Esophagus squamous epithelium (tissue), 5 donors: ENCODE results near the gene CGB5. TPM values are rescaled to one million over a fixed set of nuclear protein-coding genes. Genes with fewer than 3 reads are reported as not detected.
"Not testable (repeated sequence)": the region's sequence is repeated elsewhere in the genome, so short reads cannot be mapped to it uniquely, and the experiment has no call there.

Experiments used
- DNase-seq: peaks from one replicate; lab custom pipeline; 2025; lab: John Stamatoyannopoulos, UW
- H3K27ac ChIP-seq, 4 donors: fragments of 200-600 bp; sonication (generic); one replicate each; pipeline ENCODE4 v1.5.1; 2016 to 2019; ENCODE audit warnings: mild to moderate bottlenecking in 1 of 4
- H3K27me3 ChIP-seq, 4 donors: fragments of 200-600 bp; sonication (generic); 1 replicate in 3 of 4; 2 replicates in 1 of 4; pipeline versions ENCODE4 v1.5.1 to v1.6.0; 2017 to 2021; ENCODE audit warnings: antibody characterized with exemption in 1 of 4
- H3K36me3 ChIP-seq, 3 donors: fragments of 200-600 bp; sonication (generic); one replicate each; pipeline ENCODE4 v1.5.1; 2016 to 2019
- H3K4me1 ChIP-seq, 3 donors: fragments of 200-600 bp; sonication (generic); one replicate each; pipeline ENCODE4 v1.5.1; 2017 to 2019
- H3K4me3 ChIP-seq, 4 donors: fragments of 200-600 bp; sonication (generic); 1 replicate in 3 of 4; 2 replicates in 1 of 4; pipeline ENCODE4 v1.5.1; 2016 to 2019; ENCODE audit warnings: mild to moderate bottlenecking in 2 of 4, moderate library complexity in 1 of 4
- H3K9me3 ChIP-seq, 3 donors: fragments of 200-600 bp; sonication (generic); one replicate each; pipeline ENCODE4 v1.5.1; 2016 to 2019
- POLR2A ChIP-seq, 4 donors: fragments of 450-650 bp; IDR thresholded peaks; one replicate each; pipeline ENCODE4 v1.6.1; 2017; ENCODE audit warnings: antibody characterized with exemption in 4 of 4, mild to moderate bottlenecking in 4 of 4, moderate library complexity in 3 of 4
- WGBS, 2 donors: methylation state at CpG; one replicate each; pipeline ENCODE4 v1.1.5; 2018; 5-methylcytosine and 5-hydroxymethylcytosine counted together
- intact Hi-C: fragments of 100-400 bp; cut with DNase I; formaldehyde crosslinking; loops from one replicate; pipeline ENCODE4 v1.15.0; 2022
- total RNA-seq, 4 donors: library from RNA; depleted of rRNA; stranded (reverse); fragments of >200 nt; gene quantifications; one replicate each; pipeline ENCODE4 v1.1.0, GENCODE V29; 2016
- TF ChIP-seq, protein P1 (sequence below), 6 experiments: fragments of 450-650 bp in 4 of 6; fragments of 200-600 bp in 2 of 6; sonication (generic) in 2 of 6; IDR thresholded peaks; one replicate each; pipeline ENCODE4 v1.5.1; 2016 to 2019; ENCODE audit warnings: antibody characterized with exemption in 6 of 6, mild to moderate bottlenecking in 4 of 6, moderate library complexity in 4 of 6
- donor health status: DM: yes; HTN: yes; CAD: no.

CGB5 gene
- total RNA-seq, 4 donors from 2014 or later, result 2.4 TPM; not detected in 3

DNA sequence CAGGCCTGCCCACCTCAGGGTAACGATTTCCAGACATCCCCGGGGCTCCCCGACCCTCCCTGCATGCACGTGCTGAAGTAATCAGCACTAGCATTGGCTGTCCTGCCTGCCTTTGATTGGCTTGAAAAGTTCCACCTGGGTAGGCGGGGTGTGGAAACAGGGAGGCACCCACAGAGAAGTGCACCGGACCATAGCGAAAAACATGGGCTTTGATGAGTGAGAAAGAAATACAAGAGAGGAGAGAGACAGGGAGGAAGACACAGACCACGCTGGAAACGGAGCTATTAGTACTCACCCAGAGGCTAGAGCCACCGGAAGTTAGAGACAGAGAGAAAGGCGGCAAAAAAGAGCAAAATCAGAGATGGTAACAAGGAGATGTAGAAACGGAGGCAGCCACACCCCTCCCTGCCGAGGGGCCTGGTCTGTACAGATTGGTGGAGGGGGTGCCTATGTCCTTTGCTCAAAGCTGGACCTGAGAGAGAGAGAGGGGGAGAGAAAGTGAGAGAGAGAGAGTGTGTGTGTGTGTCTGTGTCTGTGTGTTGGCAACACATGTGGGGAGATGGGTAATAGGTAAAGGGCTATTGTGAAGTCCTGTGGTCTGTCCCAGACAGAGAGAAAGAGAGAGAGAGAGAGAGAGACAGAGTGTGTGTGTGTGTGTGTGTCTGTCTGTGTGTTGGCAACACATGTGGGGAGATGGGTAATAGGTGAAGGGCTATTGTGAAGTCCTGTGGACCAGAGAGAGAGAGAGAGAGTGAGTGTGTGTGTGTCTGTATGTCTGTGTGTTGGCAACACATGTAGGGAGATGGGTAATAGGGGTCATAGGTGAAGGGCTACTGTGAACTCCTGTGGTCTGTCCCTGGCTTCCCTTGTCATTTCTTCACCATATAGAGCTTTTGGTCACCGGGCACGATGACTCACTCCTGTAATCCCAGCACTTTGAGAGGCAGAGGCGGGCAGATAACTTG, 22.4 kb upstream of the CGB5 start:
- intact Hi-C loops, result no loop called here
- TF ChIP-seq POLR2A (IDR thresholded peaks at IDR 0.05), result no peak
- TF ChIP-seq, protein P1, sequence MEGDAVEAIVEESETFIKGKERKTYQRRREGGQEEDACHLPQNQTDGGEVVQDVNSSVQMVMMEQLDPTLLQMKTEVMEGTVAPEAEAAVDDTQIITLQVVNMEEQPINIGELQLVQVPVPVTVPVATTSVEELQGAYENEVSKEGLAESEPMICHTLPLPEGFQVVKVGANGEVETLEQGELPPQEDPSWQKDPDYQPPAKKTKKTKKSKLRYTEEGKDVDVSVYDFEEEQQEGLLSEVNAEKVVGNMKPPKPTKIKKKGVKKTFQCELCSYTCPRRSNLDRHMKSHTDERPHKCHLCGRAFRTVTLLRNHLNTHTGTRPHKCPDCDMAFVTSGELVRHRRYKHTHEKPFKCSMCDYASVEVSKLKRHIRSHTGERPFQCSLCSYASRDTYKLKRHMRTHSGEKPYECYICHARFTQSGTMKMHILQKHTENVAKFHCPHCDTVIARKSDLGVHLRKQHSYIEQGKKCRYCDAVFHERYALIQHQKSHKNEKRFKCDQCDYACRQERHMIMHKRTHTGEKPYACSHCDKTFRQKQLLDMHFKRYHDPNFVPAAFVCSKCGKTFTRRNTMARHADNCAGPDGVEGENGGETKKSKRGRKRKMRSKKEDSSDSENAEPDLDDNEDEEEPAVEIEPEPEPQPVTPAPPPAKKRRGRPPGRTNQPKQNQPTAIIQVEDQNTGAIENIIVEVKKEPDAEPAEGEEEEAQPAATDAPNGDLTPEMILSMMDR (IDR thresholded peaks at IDR 0.05), result no peak
- no peaks in the 10 kb centered on the region for H3K9me3 ChIP-seq
- peaks cover 0 to 7% (median 2%) of the 10 kb centered on the region in 3 donors for H3K36me3 ChIP-seq
- no peak for DNase-seq
- H3K27ac ChIP-seq, result no peak overlapping the region
- H3K4me3 ChIP-seq, result no peak overlapping the region
- WGBS, 2 donors, result 19 to 34% methylated on average over 12 to 13 of the region's 16 CpGs
- H3K27me3 ChIP-seq, result peaks cover 0 to 41% (median 0%) of the 10 kb centered on the region in 4 donors
- H3K4me1 ChIP-seq, result peaks cover 0 to 35% (median 20%) of the 10 kb centered on the region in 3 donors

DNA sequence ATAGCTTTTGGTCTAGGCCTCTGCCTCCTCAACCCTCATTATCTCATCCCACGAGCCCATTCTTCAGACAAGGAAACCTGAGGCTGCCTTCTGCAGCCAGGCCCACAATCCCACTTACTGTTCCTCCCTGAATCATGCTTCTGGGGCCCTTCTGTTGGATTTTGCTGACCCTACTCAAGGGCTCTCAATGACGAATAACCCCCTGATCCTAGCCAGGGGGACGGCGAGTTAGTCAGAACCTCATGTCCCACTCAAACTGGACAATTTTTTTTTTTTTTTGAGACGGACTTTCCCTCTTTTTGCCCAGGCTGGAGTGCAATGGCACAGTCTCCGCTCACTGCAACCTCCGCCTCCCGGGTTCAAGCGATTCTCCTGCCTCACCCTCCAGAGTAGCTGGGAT, 21.5 kb upstream of the CGB5 start:
- WGBS, 2 donors, result 88 to 89% methylated on average over 9 of the region's 9 CpGs
- TF ChIP-seq, protein P1 (IDR thresholded peaks at IDR 0.05), result no peak
- TF ChIP-seq POLR2A (IDR thresholded peaks at IDR 0.05), result no peak
- no peak for DNase-seq
- Histone ChIP-seq H3K9me3 (no peaks in the 10 kb centered on the region), H3K4me3 (no peak overlapping the region), H3K27me3 (peaks cover 0 to 40% (median 0%) of the 10 kb centered on the region in 4 donors), H3K27ac (no peak overlapping the region), H3K4me1 (peaks cover 0 to 34% (median 20%) of the 10 kb centered on the region in 3 donors), H3K36me3 (no peaks in the 10 kb centered on the region)
- intact Hi-C loops, result no loop called here

DNA sequence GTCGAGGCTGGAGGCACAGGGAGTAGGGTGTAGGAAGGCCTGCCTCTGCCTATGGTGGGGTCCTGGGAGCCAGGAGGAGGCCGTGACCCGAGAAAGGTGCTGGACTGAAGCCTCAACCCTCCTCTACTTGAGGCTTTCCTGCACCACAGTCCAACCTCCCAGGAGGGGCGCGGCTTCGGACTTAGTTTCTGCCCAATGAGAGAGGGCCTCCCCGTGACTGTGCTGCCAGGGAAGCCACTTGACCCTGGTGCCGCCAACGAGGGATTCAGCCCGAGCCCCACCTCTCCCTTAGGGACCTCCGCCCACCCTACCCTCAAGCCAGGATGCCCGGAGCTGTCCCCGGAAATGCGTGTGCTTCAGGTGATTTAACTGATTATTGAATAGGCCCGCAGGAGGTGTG, 19.4 kb upstream of the CGB5 start, which contains the start of gene CGB3:
CGB3 (minus strand) TSS at position 101 of the 400 bp plus-strand sequence. CDS start 362 bp downstream, outside the sequence.
- no CpG with 5 or more reads among the region's 15 CpGs for WGBS, 2 donors
- H3K4me1 ChIP-seq, result peaks cover 0 to 13% (median 4%) of the 10 kb centered on the region in 3 donors
- DNase-seq, H3K9me3 ChIP-seq, intact Hi-C loops, H3K4me3 ChIP-seq, H3K27ac ChIP-seq, H3K36me3 ChIP-seq: not testable (repeated sequence)
- peaks cover 0 to 20% (median 0%) of the 10 kb centered on the region in 4 donors for H3K27me3 ChIP-seq

DNA sequence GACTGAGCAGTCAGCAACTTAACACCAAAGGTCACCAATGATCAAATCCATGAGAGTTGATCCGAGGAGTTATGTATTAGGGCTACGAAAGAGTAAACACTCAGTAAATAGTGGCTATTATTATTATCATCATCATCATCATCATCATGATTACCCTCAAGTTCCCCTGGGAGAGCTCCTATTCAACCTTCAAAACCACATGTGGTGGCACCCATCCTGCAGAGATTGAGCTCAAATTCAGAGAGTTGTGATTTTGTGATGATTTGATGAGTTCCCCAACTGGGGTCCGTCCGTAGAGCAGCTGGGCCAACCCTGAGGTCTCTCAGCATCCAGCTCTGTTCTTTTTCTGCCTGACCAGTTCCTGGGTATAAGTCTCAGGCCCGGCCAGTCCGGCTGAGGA, 18.6 kb upstream of the CGB5 start:
- H3K27ac ChIP-seq, DNase-seq, H3K4me1 ChIP-seq, H3K9me3 ChIP-seq, intact Hi-C loops, H3K36me3 ChIP-seq, H3K4me3 ChIP-seq: not testable (repeated sequence)
- WGBS, 2 donors, result 65 to 72% methylated on average over 2 to 4 of the region's 6 CpGs
- H3K27me3 ChIP-seq, result peaks cover 0 to 11% (median 0%) of the 10 kb centered on the region in 4 donors

DNA sequence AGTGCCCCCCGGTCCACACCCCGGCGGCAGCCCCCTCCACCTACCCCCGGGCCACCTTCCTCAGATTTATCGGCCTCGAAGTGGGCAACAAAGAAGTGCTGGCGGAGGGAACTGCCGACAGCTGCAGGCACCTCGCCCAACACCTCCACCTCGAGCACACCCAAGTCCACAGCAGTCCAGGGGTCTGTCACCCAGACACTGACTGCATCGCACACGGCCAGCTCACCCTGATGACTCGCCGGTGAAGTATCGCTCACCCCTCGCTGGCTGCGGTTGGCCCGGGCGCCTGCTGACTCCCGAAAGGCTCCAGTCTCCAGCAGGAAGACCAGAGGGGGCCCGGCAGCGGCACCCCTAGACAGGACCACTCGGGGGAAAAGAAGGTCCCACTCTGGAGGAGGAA, 18.0 kb upstream of the CGB5 start:
- intact Hi-C loops, H3K27ac ChIP-seq, H3K4me3 ChIP-seq, H3K4me1 ChIP-seq, H3K36me3 ChIP-seq, H3K9me3 ChIP-seq, H3K27me3 ChIP-seq, DNase-seq: not testable (repeated sequence)
- 47% methylated on average over 3 of the region's 23 CpGs; no CpG with 5 or more reads in 1 of the 2 donors for whole genome bisulfite sequencing, 2 donors

DNA sequence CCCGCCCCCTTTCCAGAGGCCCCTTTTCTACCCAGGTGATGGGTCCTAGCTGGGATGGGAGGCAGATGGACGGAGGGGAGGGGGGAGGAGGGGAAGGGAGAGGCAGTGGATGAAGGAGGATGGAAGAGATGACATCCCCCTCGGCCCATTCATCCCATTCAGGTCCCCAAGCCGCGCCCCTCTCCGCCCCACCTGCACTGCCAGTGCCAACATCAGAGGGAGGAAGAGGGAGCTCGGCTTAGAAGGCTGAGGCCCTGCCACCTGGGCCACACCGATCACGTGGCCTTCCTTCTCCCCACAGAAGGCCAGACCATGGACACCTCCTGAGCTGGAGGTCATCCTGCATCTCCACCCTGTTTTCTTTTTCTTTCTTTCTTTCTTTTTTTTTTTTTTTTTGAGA, 15.0 kb upstream of the CGB5 start:
- H3K9me3 ChIP-seq, H3K36me3 ChIP-seq, DNase-seq, H3K4me3 ChIP-seq, H3K4me1 ChIP-seq, H3K27ac ChIP-seq, intact Hi-C loops: not testable (repeated sequence)
- peaks cover 0 to 12% (median 0%) of the 10 kb centered on the region in 4 donors for H3K27me3 ChIP-seq
- 80 to 84% methylated on average over 5 to 7 of the region's 9 CpGs for WGBS, 2 donors

DNA sequence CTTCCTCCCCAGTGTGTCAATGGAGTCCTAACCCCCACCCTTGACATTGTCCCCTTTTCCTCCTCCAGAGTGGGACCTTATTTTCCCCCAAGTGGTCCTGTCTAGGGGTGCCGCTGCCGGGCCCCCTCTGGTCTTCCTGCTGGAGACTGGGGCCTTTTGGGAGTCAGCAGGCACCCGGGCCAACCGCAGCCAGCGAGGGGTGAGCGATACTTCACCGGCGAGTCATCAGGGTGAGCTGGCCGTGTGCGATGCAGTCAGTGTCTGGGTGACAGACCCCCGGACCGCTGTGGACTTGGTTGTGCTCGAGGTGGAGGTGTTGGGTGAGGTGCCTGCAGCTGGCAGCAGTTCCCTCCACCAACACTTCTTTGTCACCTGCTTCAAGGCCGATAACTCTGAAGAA, 13.9 kb upstream of the CGB5 start:
- H3K36me3 ChIP-seq, H3K9me3 ChIP-seq, H3K27ac ChIP-seq, H3K4me1 ChIP-seq, intact Hi-C loops, H3K4me3 ChIP-seq, DNase-seq: not testable (repeated sequence)
- WGBS, 2 donors, result 75 to 76% methylated on average over 4 of the region's 14 CpGs
- peaks cover 0 to 12% (median 0%) of the 10 kb centered on the region in 4 donors for H3K27me3 ChIP-seq

DNA sequence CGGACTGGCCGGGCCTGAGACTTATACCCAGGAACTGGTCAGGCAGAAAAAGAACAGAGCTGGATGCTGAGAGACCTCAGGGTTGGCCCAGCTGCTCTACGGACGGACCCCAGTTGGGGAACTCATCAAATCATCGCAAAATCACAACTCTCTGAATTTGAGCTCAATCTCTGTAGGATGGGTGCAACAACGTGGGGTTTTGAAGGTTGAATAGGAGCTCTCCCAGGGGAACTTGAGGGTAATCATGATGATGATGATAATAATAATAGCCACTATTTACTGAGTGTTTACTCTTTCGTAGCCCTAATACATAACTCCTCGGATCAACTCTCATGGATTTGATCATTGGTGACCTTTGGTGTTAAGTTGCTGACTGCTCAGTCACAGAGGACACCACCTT, 13.3 kb upstream of the CGB5 start:
- H3K4me1 ChIP-seq, H3K36me3 ChIP-seq, intact Hi-C loops, H3K9me3 ChIP-seq, H3K4me3 ChIP-seq, H3K27ac ChIP-seq, DNase-seq: not testable (repeated sequence)
- WGBS, 2 donors, result 94 to 97% methylated on average over 3 of the region's 8 CpGs
- peaks cover 0 to 12% (median 0%) of the 10 kb centered on the region in 4 donors for H3K27me3 ChIP-seq
